CD14-positive monocyte (primary cell): ENCODE measurements around the gene GJA3. TPM values are rescaled to one million over a fixed set of nuclear protein-coding genes. Genes with fewer than 3 reads are reported as not detected.
A peak's percentile ranks its signal among the peaks of the same experiment; 100 is the strongest.

Experiments
- DNase-seq, 3 donors: peaks; one replicate each; pipeline ENCODE4 v3.0.0-alpha.2; 2011 to 2022
- H2AFZ ChIP-seq: 2 replicates; pipeline ENCODE4 v1.6.0; 2012; ENCODE audit warnings: mild to moderate bottlenecking, low read depth, low read length, inconsistent platforms; ENCODE audit not compliant: insufficient read depth, poor library complexity, severe bottlenecking
- H3K27ac ChIP-seq, 2 donors: 1 replicate in 1 of 2; 2 replicates in 1 of 2; pipeline ENCODE4 v1.5.1; 2012 to 2013; ENCODE audit warnings: low read length in 2 of 2, control low read depth in 1 of 2, inconsistent platforms in 1 of 2, low read depth in 1 of 2, mild to moderate bottlenecking in 1 of 2
- H3K27me3 ChIP-seq, 2 donors: one replicate each; pipeline versions ENCODE4 v1.6.0 to v1.6.1; 2011 to 2013; ENCODE audit warnings: low read length in 2 of 2; ENCODE audit not compliant: control insufficient read depth in 2 of 2, insufficient read depth in 2 of 2
- H3K36me3 ChIP-seq, 2 donors: replicated peaks in 1 of 2; 1 replicate in 1 of 2; 2 replicates in 1 of 2; pipeline versions ENCODE4 v1.5.1 to v1.6.1; 2012 to 2013; ENCODE audit warnings: low read length in 2 of 2, control low read depth in 1 of 2, inconsistent platforms in 1 of 2, mild to moderate bottlenecking in 1 of 2; ENCODE audit not compliant: insufficient read depth in 2 of 2, control insufficient read depth in 1 of 2
- H3K4me1 ChIP-seq, 2 donors: 1 replicate in 1 of 2; 2 replicates in 1 of 2; pipeline versions ENCODE4 v1.5.1 to v1.6.1; 2012 to 2013; ENCODE audit warnings: low read length in 2 of 2, control low read depth in 1 of 2, inconsistent platforms in 1 of 2, mild to moderate bottlenecking in 1 of 2, moderate library complexity in 1 of 2; ENCODE audit not compliant: insufficient read depth in 2 of 2, control insufficient read depth in 1 of 2
- H3K4me2 ChIP-seq: replicated peaks from 2 replicates; pipeline ENCODE3; 2012; ENCODE audit warnings: low read length, moderate library complexity, mild to moderate bottlenecking; ENCODE audit not compliant: poor library complexity, severe bottlenecking; ENCODE audit errors: extremely low read depth
- H3K4me3 ChIP-seq, 3 experiments: fragments of 200-600 bp in 1 of 3; sonication (generic) in 1 of 3; replicated peaks in 1 of 3; 1 replicate in 2 of 3; 2 replicates in 1 of 3; pipeline ENCODE4 v1.5.1; 2011 to 2013; ENCODE audit warnings: low read length in 3 of 3, mild to moderate bottlenecking in 3 of 3, control low read depth in 2 of 3, low read depth in 2 of 3, inconsistent platforms in 1 of 3, moderate library complexity in 1 of 3
- H3K79me2 ChIP-seq: 2 replicates; pipeline ENCODE4 v1.6.0; 2012; ENCODE audit warnings: mild to moderate bottlenecking, control low read depth, inconsistent platforms, low read length, moderate library complexity; ENCODE audit not compliant: insufficient read depth
- H3K9ac ChIP-seq: 2 replicates; pipeline ENCODE4 v1.6.0; 2017; ENCODE audit warnings: low read length, mild to moderate bottlenecking; ENCODE audit not compliant: insufficient read depth, poor library complexity, severe bottlenecking
- H3K9me3 ChIP-seq, 2 donors: replicated peaks in 1 of 2; 1 replicate in 1 of 2; 2 replicates in 1 of 2; pipeline versions ENCODE4 v1.5.1 to v1.6.1; 2012 to 2013; ENCODE audit warnings: low read length in 2 of 2, control low read depth in 1 of 2; ENCODE audit not compliant: control insufficient read depth in 1 of 2, insufficient read depth in 1 of 2
- H4K20me1 ChIP-seq: 2 replicates; pipeline ENCODE4 v1.6.0; 2012; ENCODE audit warnings: mild to moderate bottlenecking, low read length, control low read depth, moderate library complexity; ENCODE audit not compliant: insufficient read depth
- H3K27ac Mint-ChIP-seq, 7 donors: one replicate each; pipeline ENCODE4 v1.8.0; 2020; ENCODE audit warnings: mild to moderate bottlenecking in 7 of 7, mixed read lengths in 7 of 7, moderate library complexity in 6 of 7, inconsistent platforms in 2 of 7
- H3K27me3 Mint-ChIP-seq, 3 donors: one replicate each; pipeline ENCODE4 v1.8.0; 2021 to 2022; ENCODE audit warnings: low read depth in 3 of 3, mild to moderate bottlenecking in 3 of 3, mixed read lengths in 3 of 3, moderate library complexity in 3 of 3, inconsistent platforms in 1 of 3
- H3K36me3 Mint-ChIP-seq, 2 donors: one replicate each; pipeline ENCODE4 v1.8.0; 2020; ENCODE audit warnings: mixed read lengths in 2 of 2, inconsistent platforms in 1 of 2, mild to moderate bottlenecking in 1 of 2
- H3K4me1 Mint-ChIP-seq: one replicate; pipeline ENCODE4 v1.8.0; 2020; ENCODE audit warnings: mild to moderate bottlenecking, mixed read lengths
- H3K4me3 Mint-ChIP-seq, 2 donors: one replicate each; pipeline ENCODE4 v1.8.0; 2020; ENCODE audit warnings: mild to moderate bottlenecking in 2 of 2, mixed read lengths in 2 of 2, moderate library complexity in 1 of 2
- H3K9me3 Mint-ChIP-seq, 7 donors: one replicate each; pipeline ENCODE4 v1.8.0; 2020 to 2022; ENCODE audit warnings: mixed read lengths in 7 of 7, mild to moderate bottlenecking in 6 of 7, moderate library complexity in 6 of 7, inconsistent platforms in 2 of 7
- CTCF ChIP-seq: fragments of 200-600 bp; IDR thresholded peaks from one replicate; pipeline ENCODE4 v1.8.0; 2022; ENCODE audit warnings: antibody characterized with exemption, mild to moderate bottlenecking
- WGBS: methylation state at CpG from one replicate; pipeline ENCODE4 v1.1.5; 2013; ENCODE audit warnings: missing lambda C conversion rate; ENCODE audit not compliant: insufficient coverage; 5-methylcytosine and 5-hydroxymethylcytosine counted together
- intact Hi-C, 2 donors: fragments of 100-400 bp; cut with micrococcal nuclease; formaldehyde crosslinking; loops; one replicate each; pipeline versions ENCODE4 v1.15.0 to v1.15.1; 2023
- polyA plus RNA-seq, 3 donors: library from polyadenylated mRNA; depleted of rRNA in 1 of 3; unstranded in 2 of 3; stranded (reverse) in 1 of 3; fragments of 300-500 nt in 2 of 3; fragments of >200 nt in 1 of 3; fragmentation: Illumina TruSeq in 2 of 3; gene quantifications; 1 replicate in 2 of 3; 2 replicates in 1 of 3; pipeline ENCODE4 v1.2.3, GENCODE V29; 2012 to 2021

The GJA3 gene
- polyA plus RNA-seq, 3 donors: not detected

- no peaks in the 10 kb centered on the region for H3K9me3 ChIP-seq
- H3K4me3 Mint-ChIP-seq: peak overlapping the region in 1 of 2 donors; percentile 33
Measured at GRCh38 chr13:20124303-20124702, 36.5 kb downstream of the GJA3 start.

GRCh38 chr13:20121159-20121525 lies 39.7 kb downstream of the GJA3 start:
- Histone ChIP-seq H3K9me3 (no peaks in the 10 kb centered on the region), H3K27me3 (peaks cover 0 to 6% of the 10 kb centered on the region in 2 donors), H3K4me1 (peaks cover 25 to 37% of the 10 kb centered on the region in 2 donors), H3K79me2 (no peaks in the 10 kb centered on the region), H3K9ac (peak overlapping the region; percentile 40), H3K4me3 (peak overlapping the region in 2 of 3 experiments; percentile 43 to 63), H2AFZ (no peak overlapping the region), H4K20me1 (no peaks in the 10 kb centered on the region), H3K4me2 (peak overlapping the region; percentile 39), H3K36me3 (no peaks in the 10 kb centered on the region), H3K27ac (peak overlapping the region in 1 of 2 donors; percentile 72)
- TF ChIP-seq CTCF: no peak
- H3K4me1 Mint-ChIP-seq: peaks cover 28% of the 10 kb centered on the region
- intact Hi-C loops: loop anchor here (10.0 kb wide), 2 partner anchors 46 to 54 kb away; no protein-coding TSS in a partner anchor
- no peaks in the 10 kb centered on the region for H3K36me3 Mint-ChIP-seq
- peaks cover 0 to 3% (median 0%) of the 10 kb centered on the region in 7 donors for H3K9me3 Mint-ChIP-seq
- no CpG with 5 or more reads among the region's 7 CpGs for WGBS
- peak in 1 of 3 donors; percentile 35 for DNase-seq
- peak overlapping the region; percentile 82 to 89 for H3K4me3 Mint-ChIP-seq
- peaks cover 7 to 19% (median 12%) of the 10 kb centered on the region in 3 donors for H3K27me3 Mint-ChIP-seq
- peak overlapping the region; percentile 82 to 93 (median 90) for H3K27ac Mint-ChIP-seq

More at GRCh38 chr13:20124303-20124702, 36.5 kb downstream of the GJA3 start:
- peak overlapping the region in 1 of 7 donors; percentile 56 for H3K27ac Mint-ChIP-seq
- H3K4me2 ChIP-seq: no peak overlapping the region
- H3K4me1 ChIP-seq: peaks cover 38 to 53% of the 10 kb centered on the region in 2 donors
- H3K27me3 Mint-ChIP-seq: peaks cover 12 to 21% (median 13%) of the 10 kb centered on the region in 3 donors
- H3K27ac ChIP-seq: no peak overlapping the region
- H3K36me3 ChIP-seq: no peaks in the 10 kb centered on the region
- no peak overlapping the region for H3K9ac ChIP-seq
- H2AFZ ChIP-seq: no peak overlapping the region
- H3K79me2 ChIP-seq: no peaks in the 10 kb centered on the region
- intact Hi-C loops: loop anchor here (10.0 kb wide), 2 partner anchors 50 kb away; no protein-coding TSS in a partner anchor
- H4K20me1 ChIP-seq: no peaks in the 10 kb centered on the region
- H3K36me3 Mint-ChIP-seq: no peaks in the 10 kb centered on the region
- peaks cover 40% of the 10 kb centered on the region for H3K4me1 Mint-ChIP-seq
- no CpG with 5 or more reads among the region's 1 CpG for WGBS
- no peak for TF ChIP-seq CTCF
- DNase-seq: no peak
- no peak overlapping the region for H3K4me3 ChIP-seq
- peaks cover 0 to 7% (median 0%) of the 10 kb centered on the region in 7 donors for H3K9me3 Mint-ChIP-seq
- peaks cover 8 to 19% of the 10 kb centered on the region in 2 donors for H3K27me3 ChIP-seq
